Activated CD4-positive, alpha-beta T cell treated with anti-CD3 and anti-CD28 coated beads, Interleukin-2, amount 10 ng/mL, durations not matched to agents 7 days and 5 days (primary cell): ENCODE data around the gene UPF1. TPM values are rescaled to one million over a fixed set of nuclear protein-coding genes. Genes with fewer than 3 reads are reported as not detected.

ENCODE experiments used
- CTCF ChIA-PET: fragments of 350-600 bp; sonication (Branson Sonifier 250); formaldehyde crosslinking; loops from one replicate; lab custom pipeline; 2021; ENCODE audit warnings: antibody characterized with exemption; lab: Charles Lee
- POLR2A ChIA-PET: fragments of 350-600 bp; sonication (Branson Sonifier 250); formaldehyde crosslinking; loops from one replicate; lab custom pipeline; 2021; ENCODE audit warnings: antibody characterized with exemption; lab: Charles Lee
- DNase-seq: peaks from one replicate; pipeline ENCODE4 v3.0.0-alpha.2; 2020
- H3K27ac Mint-ChIP-seq: one replicate; pipeline ENCODE4 v1.8.0; 2021; ENCODE audit warnings: mild to moderate bottlenecking, moderate library complexity, mixed read lengths
- H3K27me3 Mint-ChIP-seq: one replicate; pipeline ENCODE4 v1.8.0; 2021; ENCODE audit warnings: mixed read lengths
- H3K36me3 Mint-ChIP-seq: one replicate; pipeline ENCODE4 v1.8.0; 2021; ENCODE audit warnings: low read depth, mixed read lengths
- H3K4me1 Mint-ChIP-seq: one replicate; pipeline ENCODE4 v1.8.0; 2021; ENCODE audit warnings: mixed read lengths
- H3K4me3 Mint-ChIP-seq: one replicate; pipeline ENCODE4 v1.8.0; 2021; ENCODE audit warnings: mild to moderate bottlenecking, moderate library complexity, mixed read lengths
- H3K9me3 Mint-ChIP-seq: one replicate; pipeline ENCODE4 v1.8.0; 2021; ENCODE audit warnings: mixed read lengths
- total RNA-seq, 2 experiments: library from RNA; stranded (reverse); gene quantifications; one replicate each; pipeline ENCODE4 v1.2.3, GENCODE V29; 2021

Gene UPF1
- total RNA-seq, 2 experiments from 2014 or later = 89.4 to 97.3 TPM

- Mint-ChIP-seq H3K27me3 (peaks cover 3% of the 10 kb centered on the region), H3K9me3 (no peaks in the 10 kb centered on the region), H3K36me3 (peaks cover 37% of the 10 kb centered on the region), H3K4me3 (no peak overlapping the region), H3K27ac (no peak overlapping the region), H3K4me1 (peaks cover 7% of the 10 kb centered on the region)
- no peak for DNase-seq
- POLR2A ChIA-PET = no interaction called here
- CTCF ChIA-PET = interaction anchor here (0.8 to 2.6 kb wide), 5 partner anchors 8 to 278 kb away, joined by 3 to 6 read pairs (median 4); partner anchors contain the start of gene REX1BD
These were observed 35.0 kb downstream of the UPF1 start for GRCh38 chr19:18866800-18867123.

DNA sequence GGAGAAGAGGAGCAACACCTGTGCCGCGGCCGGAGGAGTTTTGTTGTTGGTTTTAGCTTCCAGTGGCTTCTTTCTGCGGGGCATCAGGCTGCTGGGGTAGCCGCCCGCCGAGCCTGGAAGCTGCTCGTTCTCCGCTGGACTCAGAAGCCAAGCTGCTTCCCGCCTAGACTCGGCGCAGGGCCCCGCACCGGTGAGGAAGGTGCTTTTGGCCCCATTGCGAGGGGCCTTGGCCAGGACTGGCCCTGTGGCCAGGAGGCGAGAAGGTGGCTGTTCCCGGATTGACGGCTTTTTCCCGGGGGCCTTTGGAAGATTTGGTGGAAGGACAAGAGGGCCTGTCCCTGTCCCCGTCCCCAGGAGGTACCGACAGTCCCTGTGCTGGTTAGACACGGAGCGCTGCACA lies 35.4 kb downstream of the UPF1 start:
- ChIA-PET POLR2A (no interaction called here), CTCF (interaction anchor here (0.8 to 2.6 kb wide), 6 partner anchors 8 to 278 kb away, joined by 3 to 6 read pairs (median 4); partner anchors contain the start of gene REX1BD)
- peaks cover 4% of the 10 kb centered on the region for H3K27me3 Mint-ChIP-seq
- peaks cover 8% of the 10 kb centered on the region for H3K4me1 Mint-ChIP-seq
- DNase-seq = no peak
- no peak overlapping the region for H3K27ac Mint-ChIP-seq
- H3K36me3 Mint-ChIP-seq = peaks cover 33% of the 10 kb centered on the region
- no peaks in the 10 kb centered on the region for H3K9me3 Mint-ChIP-seq
- no peak overlapping the region for H3K4me3 Mint-ChIP-seq

DNA sequence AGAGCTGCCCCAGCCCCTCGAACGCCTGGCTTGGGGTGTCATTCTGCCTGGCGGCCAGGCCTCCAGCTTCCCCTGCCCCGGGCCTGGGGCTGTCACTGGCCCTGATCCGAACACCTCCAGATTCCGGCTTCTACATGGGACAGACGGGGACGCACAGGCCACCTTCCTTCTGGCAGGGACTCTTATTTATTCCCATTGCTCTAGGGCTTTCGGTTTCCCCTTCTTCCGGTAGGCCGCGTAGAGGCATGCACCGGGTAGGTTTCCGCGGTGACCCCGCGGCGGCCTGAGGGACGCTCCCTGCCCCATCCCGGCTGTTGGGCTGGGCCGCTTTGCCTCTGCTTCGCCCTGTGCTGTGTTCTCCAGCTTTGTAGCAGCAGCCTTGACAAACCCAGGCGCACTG lies 36.0 kb downstream of the UPF1 start:
- H3K4me1 Mint-ChIP-seq = peaks cover 8% of the 10 kb centered on the region
- no peak overlapping the region for H3K27ac Mint-ChIP-seq
- DNase-seq = no peak
- ChIA-PET CTCF (interaction anchor here (0.5 to 1.5 kb wide), 5 partner anchors 8 to 676 kb away, joined by 3 to 4 read pairs (median 3); no protein-coding TSS in a partner anchor), POLR2A (no interaction called here)
- H3K4me3 Mint-ChIP-seq = no peak overlapping the region
- H3K36me3 Mint-ChIP-seq = peaks cover 28% of the 10 kb centered on the region
- H3K9me3 Mint-ChIP-seq = no peaks in the 10 kb centered on the region
- H3K27me3 Mint-ChIP-seq = peaks cover 4% of the 10 kb centered on the region

GRCh38 chr19:18868380-18869022 lies 36.7 kb downstream of the UPF1 start:
- H3K4me1 Mint-ChIP-seq = peaks cover 8% of the 10 kb centered on the region
- DNase-seq = no peak
- no peaks in the 10 kb centered on the region for H3K9me3 Mint-ChIP-seq
- ChIA-PET POLR2A (no interaction called here), CTCF (interaction anchor here (0.6 kb wide), 1 partner anchor 461 kb away, joined by 3 read pairs; no protein-coding TSS in a partner anchor)
- peaks cover 28% of the 10 kb centered on the region for H3K36me3 Mint-ChIP-seq
- no peak overlapping the region for H3K27ac Mint-ChIP-seq
- H3K27me3 Mint-ChIP-seq = peaks cover 4% of the 10 kb centered on the region
- H3K4me3 Mint-ChIP-seq = no peak overlapping the region

- ChIA-PET POLR2A (no interaction called here), CTCF (no interaction called here)
- Mint-ChIP-seq H3K27ac (no peak overlapping the region), H3K27me3 (peaks cover 4% of the 10 kb centered on the region), H3K4me1 (peaks cover 8% of the 10 kb centered on the region), H3K36me3 (peaks cover 24% of the 10 kb centered on the region), H3K9me3 (no peaks in the 10 kb centered on the region), H3K4me3 (no peak overlapping the region)
- no peak for DNase-seq
These were observed 37.4 kb downstream of the UPF1 start for GRCh38 chr19:18869023-18869618.

- DNase-seq = no peak
- CTCF ChIA-PET = no interaction called here
- POLR2A ChIA-PET = no interaction called here
- Mint-ChIP-seq H3K27me3 (peaks cover 4% of the 10 kb centered on the region), H3K9me3 (no peaks in the 10 kb centered on the region), H3K4me3 (no peak overlapping the region), H3K36me3 (peaks cover 21% of the 10 kb centered on the region), H3K27ac (no peak overlapping the region), H3K4me1 (peaks cover 8% of the 10 kb centered on the region)
These were observed 38.2 kb downstream of the UPF1 start for GRCh38 chr19:18869781-18870530.

DNA sequence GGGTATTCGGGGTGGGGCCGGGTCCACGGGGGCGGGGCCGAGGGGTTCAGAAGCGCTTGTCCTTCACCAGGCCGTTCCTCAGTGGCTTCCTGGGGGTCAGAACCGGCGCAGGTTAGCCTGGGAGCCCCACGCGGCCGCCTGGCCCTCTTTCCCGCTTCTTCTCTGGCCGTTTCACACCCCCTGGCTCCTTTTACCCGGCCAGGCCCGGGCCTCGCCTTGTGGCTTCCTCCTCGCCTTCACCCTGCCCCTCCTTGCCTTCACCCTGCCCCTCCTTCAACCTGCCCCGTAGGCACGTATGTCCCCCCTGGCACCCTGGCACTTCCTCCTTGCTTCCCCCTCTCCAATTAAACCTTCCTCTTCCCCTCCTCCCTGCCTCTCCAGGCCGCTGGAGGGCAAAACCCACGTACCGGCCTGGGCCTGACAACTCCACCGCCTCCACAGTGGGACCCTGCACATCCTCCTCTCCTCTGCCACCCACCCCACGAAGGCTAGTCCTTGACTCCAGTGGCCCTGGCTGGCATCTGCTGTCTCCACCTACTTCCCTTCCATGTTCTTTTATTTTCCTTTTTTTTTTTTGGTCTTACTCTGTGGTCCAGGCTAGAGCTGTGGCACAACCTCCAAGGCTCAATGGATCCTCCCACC lies 38.9 kb downstream of the UPF1 start:
- Mint-ChIP-seq H3K27ac (no peak overlapping the region), H3K36me3 (peaks cover 21% of the 10 kb centered on the region), H3K4me3 (no peak overlapping the region), H3K4me1 (peaks cover 8% of the 10 kb centered on the region), H3K9me3 (no peaks in the 10 kb centered on the region), H3K27me3 (peaks cover 4% of the 10 kb centered on the region)
- no peak for DNase-seq
- CTCF ChIA-PET = no interaction called here
- POLR2A ChIA-PET = no interaction called here

DNA sequence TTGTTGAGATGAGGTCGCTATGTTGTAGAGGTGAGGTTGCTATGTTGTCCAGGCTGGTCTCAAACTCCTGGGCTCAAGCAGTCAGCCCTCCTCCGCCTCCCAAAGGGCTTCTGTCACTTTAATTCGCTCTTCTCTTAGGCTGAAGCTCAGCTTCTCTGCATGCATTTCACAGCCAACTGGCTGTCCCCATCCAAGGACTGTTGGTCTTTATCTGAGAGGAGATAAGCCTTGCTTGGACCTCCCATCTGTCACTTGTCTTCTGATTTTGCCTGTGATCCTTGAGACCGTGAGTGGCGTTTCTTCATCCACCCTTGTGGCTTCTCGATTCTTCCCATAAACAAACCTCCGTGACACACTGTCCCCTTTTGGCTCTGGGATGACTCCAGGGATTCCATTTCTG lies 39.8 kb downstream of the UPF1 start:
- ChIA-PET POLR2A (no interaction called here), CTCF (no interaction called here)
- Mint-ChIP-seq H3K4me3 (no peak overlapping the region), H3K9me3 (no peaks in the 10 kb centered on the region), H3K27ac (no peak overlapping the region), H3K4me1 (peaks cover 8% of the 10 kb centered on the region), H3K27me3 (peaks cover 4% of the 10 kb centered on the region), H3K36me3 (peaks cover 14% of the 10 kb centered on the region)
- no peak for DNase-seq

DNA sequence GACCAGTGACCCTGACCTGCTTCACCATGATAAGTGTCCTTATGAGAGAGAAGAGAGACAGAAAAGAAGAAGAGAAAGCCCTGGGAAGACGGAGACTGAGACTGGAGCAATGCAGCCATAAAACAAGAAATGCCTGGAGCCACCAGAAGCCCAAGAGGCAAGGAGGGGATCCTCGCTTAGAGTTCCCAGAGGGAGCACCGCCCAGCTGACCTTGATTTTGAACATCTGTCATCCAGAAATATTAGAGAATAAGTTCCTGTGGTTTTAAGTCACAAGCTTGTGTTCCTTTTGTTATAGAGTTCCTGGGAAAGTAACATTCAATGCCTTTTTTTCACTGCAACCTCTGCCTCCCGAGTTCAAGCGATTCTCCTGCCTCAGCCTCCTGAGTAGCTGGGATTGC lies 44.0 kb downstream of the UPF1 start:
- H3K27me3 Mint-ChIP-seq = peaks cover 4% of the 10 kb centered on the region
- no peak overlapping the region for H3K4me3 Mint-ChIP-seq
- ChIA-PET CTCF (interaction anchor here (1.1 kb wide), 1 partner anchor 9 kb away, joined by 3 read pairs; no protein-coding TSS in a partner anchor), POLR2A (no interaction called here)
- peaks cover 8% of the 10 kb centered on the region for H3K4me1 Mint-ChIP-seq
- H3K36me3 Mint-ChIP-seq = peaks cover 2% of the 10 kb centered on the region
- H3K9me3 Mint-ChIP-seq = peaks cover 2% of the 10 kb centered on the region
- DNase-seq = no peak
- H3K27ac Mint-ChIP-seq = no peak overlapping the region

DNA sequence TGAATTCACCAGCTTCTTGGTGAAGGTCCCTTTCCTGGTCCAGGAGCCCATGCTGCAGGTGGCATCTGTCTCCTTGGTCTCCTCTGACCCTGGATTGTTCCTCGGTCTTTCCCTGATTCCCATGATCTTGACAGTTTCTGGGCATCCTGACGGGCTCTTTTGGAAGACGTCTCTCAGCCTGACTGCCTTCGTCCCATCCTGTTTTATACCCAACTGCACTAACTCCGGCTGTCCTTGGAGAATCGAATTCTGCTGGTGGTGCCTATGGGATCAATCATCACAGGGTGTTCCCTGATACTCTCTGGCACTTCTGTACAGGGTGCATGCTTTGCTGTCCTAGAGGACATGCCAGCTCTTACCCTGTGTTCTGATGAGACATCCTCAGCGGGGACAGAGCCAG lies 45.1 kb downstream of the UPF1 start:
- H3K27ac Mint-ChIP-seq = no peak overlapping the region
- H3K27me3 Mint-ChIP-seq = no peaks in the 10 kb centered on the region
- CTCF ChIA-PET = interaction anchor here (0.7 to 1.1 kb wide), 3 partner anchors 10 to 370 kb away, joined by 3 to 5 read pairs (median 4); no protein-coding TSS in a partner anchor
- DNase-seq = no peak
- no peak overlapping the region for H3K4me3 Mint-ChIP-seq
- H3K36me3 Mint-ChIP-seq = no peaks in the 10 kb centered on the region
- H3K4me1 Mint-ChIP-seq = peaks cover under 1% of the 10 kb centered on the region
- peaks cover 2% of the 10 kb centered on the region for H3K9me3 Mint-ChIP-seq
- POLR2A ChIA-PET = no interaction called here

GRCh38 chr19:18878058-18878797 lies 46.5 kb downstream of the UPF1 start:
- no peak overlapping the region for H3K4me3 Mint-ChIP-seq
- DNase-seq = no peak
- no peaks in the 10 kb centered on the region for H3K4me1 Mint-ChIP-seq
- no peaks in the 10 kb centered on the region for H3K36me3 Mint-ChIP-seq
- ChIA-PET POLR2A (no interaction called here), CTCF (interaction anchor here (1.0 kb wide), 1 partner anchor 14 kb away, joined by 3 read pairs; no protein-coding TSS in a partner anchor)
- peaks cover 2% of the 10 kb centered on the region for H3K9me3 Mint-ChIP-seq
- no peak overlapping the region for H3K27ac Mint-ChIP-seq
- no peaks in the 10 kb centered on the region for H3K27me3 Mint-ChIP-seq
